Neural cell (in vitro differentiated cells): ENCODE data around the gene SLC17A2. TPM values are rescaled to one million over a fixed set of nuclear protein-coding genes. Genes with fewer than 3 reads are reported as not detected.

Source experiments
- H2AFZ ChIP-seq: fragments of 200-600, 300-800 bp; sonication (generic), shearing (Covaris generic); 2 replicates; pipeline ENCODE4 v1.6.0; 2014; ENCODE audit warnings: low read depth, mild to moderate bottlenecking, antibody characterized with exemption, low read length, moderate library complexity
- H3F3A ChIP-seq: fragments of 200-600 bp; shearing (Covaris generic); 2 replicates; pipeline ENCODE4 v1.6.1; 2016; ENCODE audit warnings: mild to moderate bottlenecking, moderate library complexity, mixed read lengths, antibody characterized with exemption, low read length; ENCODE audit not compliant: insufficient read depth, poor library complexity, severe bottlenecking
- H3K27ac ChIP-seq: fragments of 200-600, 300-800 bp; sonication (generic), shearing (Covaris generic); 2 replicates; pipeline ENCODE4 v1.5.1; 2014; ENCODE audit warnings: mild to moderate bottlenecking, low read length, moderate library complexity
- H3K27me3 ChIP-seq: fragments of 300-800, 200-600 bp; sonication (generic), shearing (Covaris generic); 2 replicates; pipeline ENCODE4 v1.6.0; 2014; ENCODE audit warnings: mild to moderate bottlenecking, low read depth, low read length, moderate library complexity; ENCODE audit not compliant: insufficient read depth
- H3K36me3 ChIP-seq: fragments of 300-800, 200-600 bp; sonication (generic), shearing (Covaris generic); 2 replicates; pipeline ENCODE4 v1.5.1; 2014; ENCODE audit warnings: mild to moderate bottlenecking, antibody characterized with exemption, low read length, moderate library complexity; ENCODE audit not compliant: insufficient read depth
- H3K4me2 ChIP-seq: fragments of 300-800, 200-600 bp; sonication (generic), shearing (Covaris generic); 2 replicates; pipeline ENCODE4 v1.6.0; 2014; ENCODE audit warnings: mild to moderate bottlenecking, low read length
- H3K4me3 ChIP-seq: fragments of 300-800, 200-600 bp; sonication (generic), shearing (Covaris generic); 2 replicates; pipeline ENCODE4 v1.5.1; 2014; ENCODE audit warnings: mild to moderate bottlenecking, low read length, moderate library complexity
- H3K79me2 ChIP-seq: fragments of 200-600 bp; shearing (Covaris generic); replicated peaks from 2 replicates; pipeline ENCODE4 v1.6.0; 2014; ENCODE audit warnings: mild to moderate bottlenecking, low read length, moderate library complexity; ENCODE audit not compliant: insufficient read depth
- H3K9ac ChIP-seq: fragments of 300-800, 200-600 bp; sonication (generic), shearing (Covaris generic); 2 replicates; pipeline ENCODE4 v1.6.1; 2016; ENCODE audit warnings: mild to moderate bottlenecking, low read length, mixed read lengths
- H3K9me2 ChIP-seq: fragments of 200-600 bp; shearing (Covaris generic); 2 replicates; pipeline ENCODE4 v1.6.1; 2016; ENCODE audit warnings: mild to moderate bottlenecking, low read length, mixed read lengths; ENCODE audit not compliant: insufficient read depth
- H3K9me3 ChIP-seq: fragments of 200-600, 300-800 bp; sonication (generic), shearing (Covaris generic); 2 replicates; pipeline ENCODE4 v1.6.1; 2016; ENCODE audit warnings: mild to moderate bottlenecking, mixed run types, low read length, moderate library complexity, mixed read lengths
- H4K20me1 ChIP-seq: fragments of 200-600 bp; shearing (Covaris generic); 2 replicates; pipeline ENCODE4 v1.6.1; 2016; ENCODE audit warnings: mild to moderate bottlenecking, mixed run types; ENCODE audit not compliant: insufficient read depth
- EP300 ChIP-seq: fragments of 450-650 bp; conservative IDR thresholded peaks from 2 replicates; pipeline ENCODE4 v1.6.1; 2014; ENCODE audit warnings: antibody characterized with exemption, mild to moderate bottlenecking, moderate library complexity; ENCODE audit not compliant: poor library complexity, severe bottlenecking
- EZH2 ChIP-seq: fragments of 200-600, 300-800 bp; shearing (Covaris generic), sonication (generic); IDR thresholded peaks from 2 replicates; pipeline ENCODE4 v1.6.1; 2014; ENCODE audit warnings: antibody characterized with exemption, low read length, borderline replicate concordance, mild to moderate bottlenecking; ENCODE audit not compliant: insufficient read depth, poor library complexity, severe bottlenecking
- MXI1 ChIP-seq: fragments of 450-650 bp; conservative IDR thresholded peaks from 2 replicates; pipeline ENCODE4 v1.6.1; 2014; ENCODE audit warnings: antibody characterized with exemption, mild to moderate bottlenecking; ENCODE audit not compliant: poor library complexity, severe bottlenecking
- POLR2AphosphoS5 ChIP-seq: IDR thresholded peaks from 2 replicates; pipeline ENCODE4 v1.6.1; 2012
- RAD21 ChIP-seq: fragments of 450-650 bp; conservative IDR thresholded peaks from 2 replicates; pipeline ENCODE4 v1.6.1; 2014; ENCODE audit warnings: antibody characterized with exemption, mild to moderate bottlenecking, moderate library complexity
- SMC3 ChIP-seq: fragments of 450-650 bp; conservative IDR thresholded peaks from 2 replicates; pipeline ENCODE4 v1.6.1; 2014; ENCODE audit warnings: antibody characterized with exemption, mild to moderate bottlenecking, moderate library complexity; ENCODE audit not compliant: poor library complexity
- TAF1 ChIP-seq: IDR thresholded peaks from 2 replicates; pipeline ENCODE4 v1.6.1; 2012; ENCODE audit warnings: low read depth
- polyA plus RNA-seq: library from polyadenylated mRNA; depleted of rRNA; stranded (reverse); fragments of >200 nt; gene quantifications from 2 replicates; pipeline ENCODE4 v1.2.3, GENCODE V29; 2014
- TF ChIP-seq, protein P1 (sequence below): fragments of 450-650 bp; IDR thresholded peaks from 2 replicates; pipeline ENCODE4 v1.5.1; 2014; ENCODE audit warnings: antibody characterized with exemption, mild to moderate bottlenecking, moderate library complexity; ENCODE audit not compliant: poor library complexity, severe bottlenecking
- TF ChIP-seq, protein P2 (sequence below): IDR thresholded peaks from 2 replicates; pipeline ENCODE4 v1.6.1; 2012; ENCODE audit warnings: borderline replicate concordance

SLC17A2 gene
- polyA plus RNA-seq, 1 donor from 2014 or later: not detected

DNA sequence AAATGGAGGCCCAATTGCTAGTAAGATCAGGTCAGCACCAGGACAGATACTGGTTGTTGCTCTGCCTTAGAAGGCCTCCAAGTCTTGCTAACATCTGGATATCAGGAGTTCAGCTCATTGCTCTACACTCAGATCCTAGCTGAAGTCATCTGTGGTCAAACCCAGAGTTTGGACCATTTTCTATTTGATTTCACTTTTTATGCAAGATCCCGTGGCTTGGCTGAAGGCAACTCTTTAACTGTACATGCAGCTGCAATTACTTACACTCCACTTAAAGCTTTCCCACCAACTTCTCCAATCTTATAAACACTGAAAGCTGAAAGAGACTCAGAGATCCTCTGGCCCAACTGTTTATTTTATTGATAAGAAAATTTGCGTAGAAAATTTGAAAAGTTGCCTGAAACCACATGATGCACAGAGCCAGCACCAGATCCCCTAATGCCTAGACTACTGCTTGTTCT lies 2.7 kb downstream of the SLC17A2 start:
- TF ChIP-seq POLR2AphosphoS5: no peak
- TF ChIP-seq, protein P1, sequence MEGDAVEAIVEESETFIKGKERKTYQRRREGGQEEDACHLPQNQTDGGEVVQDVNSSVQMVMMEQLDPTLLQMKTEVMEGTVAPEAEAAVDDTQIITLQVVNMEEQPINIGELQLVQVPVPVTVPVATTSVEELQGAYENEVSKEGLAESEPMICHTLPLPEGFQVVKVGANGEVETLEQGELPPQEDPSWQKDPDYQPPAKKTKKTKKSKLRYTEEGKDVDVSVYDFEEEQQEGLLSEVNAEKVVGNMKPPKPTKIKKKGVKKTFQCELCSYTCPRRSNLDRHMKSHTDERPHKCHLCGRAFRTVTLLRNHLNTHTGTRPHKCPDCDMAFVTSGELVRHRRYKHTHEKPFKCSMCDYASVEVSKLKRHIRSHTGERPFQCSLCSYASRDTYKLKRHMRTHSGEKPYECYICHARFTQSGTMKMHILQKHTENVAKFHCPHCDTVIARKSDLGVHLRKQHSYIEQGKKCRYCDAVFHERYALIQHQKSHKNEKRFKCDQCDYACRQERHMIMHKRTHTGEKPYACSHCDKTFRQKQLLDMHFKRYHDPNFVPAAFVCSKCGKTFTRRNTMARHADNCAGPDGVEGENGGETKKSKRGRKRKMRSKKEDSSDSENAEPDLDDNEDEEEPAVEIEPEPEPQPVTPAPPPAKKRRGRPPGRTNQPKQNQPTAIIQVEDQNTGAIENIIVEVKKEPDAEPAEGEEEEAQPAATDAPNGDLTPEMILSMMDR: no peak
- no peak for TF ChIP-seq EZH2
- no peak overlapping the region for H3K4me2 ChIP-seq
- no peaks in the 10 kb centered on the region for H3F3A ChIP-seq
- H3K27ac ChIP-seq: no peak overlapping the region
- H4K20me1 ChIP-seq: no peaks in the 10 kb centered on the region
- H3K36me3 ChIP-seq: no peaks in the 10 kb centered on the region
- H3K79me2 ChIP-seq: no peaks in the 10 kb centered on the region
- no peaks in the 10 kb centered on the region for H3K9me2 ChIP-seq
- no peaks in the 10 kb centered on the region for H3K9me3 ChIP-seq
- no peak overlapping the region for H2AFZ ChIP-seq
- no peak overlapping the region for H3K9ac ChIP-seq
- no peak overlapping the region for H3K4me3 ChIP-seq
- no peaks in the 10 kb centered on the region for H3K27me3 ChIP-seq

DNA sequence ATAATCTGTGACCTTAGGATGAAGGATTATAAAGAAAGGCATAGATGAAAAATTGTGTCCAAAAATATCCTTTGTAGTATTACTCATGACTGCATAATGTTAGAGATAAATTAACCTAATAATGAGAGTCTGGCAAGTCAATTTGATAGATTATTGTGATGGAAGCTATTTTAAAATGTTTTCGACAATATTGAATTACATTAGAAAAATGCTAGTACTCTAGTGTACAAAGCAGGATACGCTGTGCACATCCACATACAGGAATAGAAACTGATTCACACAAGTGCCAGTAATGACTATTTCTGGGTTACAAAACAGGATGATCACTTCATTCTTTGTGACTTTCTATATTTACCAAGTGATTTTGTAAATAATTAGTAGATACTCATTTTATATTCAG lies 3.3 kb downstream of the SLC17A2 start:
- TF ChIP-seq EP300: no peak
- TF ChIP-seq, protein P2, sequence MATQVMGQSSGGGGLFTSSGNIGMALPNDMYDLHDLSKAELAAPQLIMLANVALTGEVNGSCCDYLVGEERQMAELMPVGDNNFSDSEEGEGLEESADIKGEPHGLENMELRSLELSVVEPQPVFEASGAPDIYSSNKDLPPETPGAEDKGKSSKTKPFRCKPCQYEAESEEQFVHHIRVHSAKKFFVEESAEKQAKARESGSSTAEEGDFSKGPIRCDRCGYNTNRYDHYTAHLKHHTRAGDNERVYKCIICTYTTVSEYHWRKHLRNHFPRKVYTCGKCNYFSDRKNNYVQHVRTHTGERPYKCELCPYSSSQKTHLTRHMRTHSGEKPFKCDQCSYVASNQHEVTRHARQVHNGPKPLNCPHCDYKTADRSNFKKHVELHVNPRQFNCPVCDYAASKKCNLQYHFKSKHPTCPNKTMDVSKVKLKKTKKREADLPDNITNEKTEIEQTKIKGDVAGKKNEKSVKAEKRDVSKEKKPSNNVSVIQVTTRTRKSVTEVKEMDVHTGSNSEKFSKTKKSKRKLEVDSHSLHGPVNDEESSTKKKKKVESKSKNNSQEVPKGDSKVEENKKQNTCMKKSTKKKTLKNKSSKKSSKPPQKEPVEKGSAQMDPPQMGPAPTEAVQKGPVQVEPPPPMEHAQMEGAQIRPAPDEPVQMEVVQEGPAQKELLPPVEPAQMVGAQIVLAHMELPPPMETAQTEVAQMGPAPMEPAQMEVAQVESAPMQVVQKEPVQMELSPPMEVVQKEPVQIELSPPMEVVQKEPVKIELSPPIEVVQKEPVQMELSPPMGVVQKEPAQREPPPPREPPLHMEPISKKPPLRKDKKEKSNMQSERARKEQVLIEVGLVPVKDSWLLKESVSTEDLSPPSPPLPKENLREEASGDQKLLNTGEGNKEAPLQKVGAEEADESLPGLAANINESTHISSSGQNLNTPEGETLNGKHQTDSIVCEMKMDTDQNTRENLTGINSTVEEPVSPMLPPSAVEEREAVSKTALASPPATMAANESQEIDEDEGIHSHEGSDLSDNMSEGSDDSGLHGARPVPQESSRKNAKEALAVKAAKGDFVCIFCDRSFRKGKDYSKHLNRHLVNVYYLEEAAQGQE: no peak
- no peak for TF ChIP-seq POLR2AphosphoS5
- no peak for TF ChIP-seq RAD21
- no peak for TF ChIP-seq MXI1
- TF ChIP-seq SMC3: no peak
- TF ChIP-seq, protein P1: no peak
- no peak for TF ChIP-seq TAF1
- TF ChIP-seq EZH2: no peak
- no peak overlapping the region for H3K4me3 ChIP-seq
- H3F3A ChIP-seq: no peaks in the 10 kb centered on the region
- H4K20me1 ChIP-seq: no peaks in the 10 kb centered on the region
- no peaks in the 10 kb centered on the region for H3K27me3 ChIP-seq
- no peak overlapping the region for H2AFZ ChIP-seq
- H3K9me3 ChIP-seq: no peaks in the 10 kb centered on the region
- H3K4me2 ChIP-seq: no peak overlapping the region
- H3K9me2 ChIP-seq: no peaks in the 10 kb centered on the region
- H3K27ac ChIP-seq: no peak overlapping the region
- no peak overlapping the region for H3K9ac ChIP-seq
- H3K79me2 ChIP-seq: no peaks in the 10 kb centered on the region
- no peaks in the 10 kb centered on the region for H3K36me3 ChIP-seq
